HEK293 (cell line): ENCODE results near the gene USP7.

Source experiments
- CTCF ChIA-PET: fragments of 350-600 bp; formaldehyde crosslinking; extraction: SDS; loops from one replicate; lab custom pipeline; 2021; ENCODE audit warnings: antibody characterized with exemption; lab: Yijun Ruan, JAX
- POLR2A ChIA-PET: fragments of 300-600 bp; formaldehyde crosslinking; extraction: SDS; loops from one replicate; lab custom pipeline; 2020; ENCODE audit warnings: antibody characterized with exemption, inconsistent platforms; lab: Yijun Ruan, JAX
- H3K27ac ChIP-seq: fragments of 200-500 bp; sonication (Bioruptor generic); 2 replicates; pipeline ENCODE4 v1.5.1; 2014; ENCODE audit warnings: low read depth, low read length, control low read depth, inconsistent platforms; ENCODE audit errors: extremely low read depth
- H3K36me3 ChIP-seq, 2 experiments: fragments of 200-500 bp in 1 of 2; sonication (Bioruptor generic) in 1 of 2; 1 replicate in 1 of 2; 2 replicates in 1 of 2; pipeline ENCODE4 v1.5.1; 2014 to 2017; ENCODE audit warnings: inconsistent platforms in 2 of 2, low read length in 2 of 2; ENCODE audit not compliant: control insufficient read depth in 2 of 2, insufficient read depth in 1 of 2
- H3K4me1 ChIP-seq: fragments of 200-500 bp; sonication (Bioruptor generic); 2 replicates; pipeline ENCODE4 v1.5.1; 2014; ENCODE audit warnings: mild to moderate bottlenecking, low read length, inconsistent platforms; ENCODE audit not compliant: control insufficient read depth, insufficient read depth
- H3K4me3 ChIP-seq: 2 replicates; pipeline ENCODE4 v1.5.1; 2011; ENCODE audit warnings: low read depth, mild to moderate bottlenecking, control low read depth, low read length, moderate library complexity
- H3K9me3 ChIP-seq: fragments of 200-500 bp; sonication (Bioruptor generic); 2 replicates; pipeline ENCODE4 v1.5.1; 2014; ENCODE audit warnings: low read depth, low read length, inconsistent platforms; ENCODE audit not compliant: control insufficient read depth, insufficient read depth
- KLF1 ChIP-seq: fragments of 450-650 bp; formaldehyde crosslinking; IDR thresholded peaks from 2 replicates; pipeline ENCODE4 v1.5.1; 2016; ENCODE audit warnings: missing biosample characterization, missing genetic modification characterization
- KLF10 ChIP-seq: fragments of 450-650 bp; IDR thresholded peaks from 2 replicates; pipeline ENCODE4 v1.5.1; 2018; ENCODE audit warnings: missing biosample characterization, mild to moderate bottlenecking, missing genetic modification characterization
- KLF9 ChIP-seq: fragments of 450-650 bp; formaldehyde crosslinking; IDR thresholded peaks from 2 replicates; pipeline ENCODE4 v1.5.1; 2016; ENCODE audit warnings: missing biosample characterization, missing genetic modification characterization, low read depth
- REPIN1 ChIP-seq: fragments of 450-650 bp; formaldehyde crosslinking; IDR thresholded peaks from 2 replicates; pipeline ENCODE4 v1.5.1; 2017; ENCODE audit warnings: missing biosample characterization, missing genetic modification characterization, low read depth
- SP2 ChIP-seq: fragments of 450-650 bp; formaldehyde crosslinking; IDR thresholded peaks from 2 replicates; pipeline ENCODE4 v1.5.1; 2016; ENCODE audit warnings: missing biosample characterization, missing genetic modification characterization
- YY1 ChIP-seq: fragments of 450-650 bp; formaldehyde crosslinking; IDR thresholded peaks from 2 replicates; pipeline ENCODE4 v1.5.1; 2018; ENCODE audit warnings: missing biosample characterization, missing genetic modification characterization
- ZBTB20 ChIP-seq: fragments of 450-650 bp; formaldehyde crosslinking; IDR thresholded peaks from 2 replicates; pipeline ENCODE4 v1.5.1; 2016; ENCODE audit warnings: missing biosample characterization, missing genetic modification characterization
- ZBTB8A ChIP-seq: fragments of 450-650 bp; formaldehyde crosslinking; IDR thresholded peaks from 2 replicates; pipeline ENCODE4 v1.5.1; 2016; ENCODE audit warnings: missing biosample characterization, missing genetic modification characterization
- ZFP37 ChIP-seq: fragments of 450-650 bp; formaldehyde crosslinking; IDR thresholded peaks from 2 replicates; pipeline ENCODE4 v1.5.1; 2016; ENCODE audit warnings: missing biosample characterization, missing genetic modification characterization
- ZNF112 ChIP-seq: fragments of 450-650 bp; formaldehyde crosslinking; IDR thresholded peaks from 2 replicates; pipeline ENCODE4 v1.5.0; 2017; ENCODE audit warnings: missing biosample characterization, missing genetic modification characterization
- ZNF132 ChIP-seq: fragments of 450-650 bp; formaldehyde crosslinking; IDR thresholded peaks from 2 replicates; pipeline ENCODE4 v1.5.1; 2017; ENCODE audit warnings: missing biosample characterization, missing genetic modification characterization, borderline replicate concordance
- ZNF223 ChIP-seq: fragments of 450-650 bp; formaldehyde crosslinking; IDR thresholded peaks from 2 replicates; pipeline ENCODE4 v1.5.1; 2016; ENCODE audit warnings: missing biosample characterization, missing genetic modification characterization
- ZNF239 ChIP-seq: fragments of 450-650 bp; formaldehyde crosslinking; IDR thresholded peaks from 2 replicates; pipeline ENCODE4 v1.5.1; 2016; ENCODE audit warnings: missing biosample characterization, missing genetic modification characterization
- ZNF266 ChIP-seq: fragments of 450-650 bp; formaldehyde crosslinking; IDR thresholded peaks from 2 replicates; pipeline ENCODE4 v1.5.1; 2016; ENCODE audit warnings: missing biosample characterization, missing genetic modification characterization, low read depth
- ZNF341 ChIP-seq: fragments of 450-650 bp; formaldehyde crosslinking; IDR thresholded peaks from 2 replicates; pipeline ENCODE4; 2016; ENCODE audit warnings: low read depth, missing biosample characterization, missing genetic modification characterization
- ZNF37A ChIP-seq: fragments of 450-650 bp; IDR thresholded peaks from 2 replicates; pipeline ENCODE4 v1.5.1; 2018; ENCODE audit warnings: missing biosample characterization, missing genetic modification characterization
- ZNF433 ChIP-seq: fragments of 450-650 bp; formaldehyde crosslinking; IDR thresholded peaks from 2 replicates; pipeline ENCODE4 v1.5.1; 2016; ENCODE audit warnings: missing biosample characterization, missing genetic modification characterization, low read depth
- ZNF623 ChIP-seq: fragments of 450-650 bp; formaldehyde crosslinking; IDR thresholded peaks from 2 replicates; pipeline ENCODE4 v1.5.1; 2016; ENCODE audit warnings: missing biosample characterization, missing genetic modification characterization
- ZNF629 ChIP-seq: fragments of 450-650 bp; formaldehyde crosslinking; IDR thresholded peaks from 2 replicates; pipeline ENCODE4 v1.5.1; 2017; ENCODE audit warnings: missing biosample characterization, missing genetic modification characterization
- ZNF777 ChIP-seq: fragments of 450-650 bp; formaldehyde crosslinking; IDR thresholded peaks from 2 replicates; pipeline ENCODE4 v1.5.1; 2017; ENCODE audit warnings: missing biosample characterization, missing genetic modification characterization, borderline replicate concordance
- TF ChIP-seq, protein P1 (sequence below): fragments of 450-650 bp; formaldehyde crosslinking; IDR thresholded peaks from 2 replicates; pipeline ENCODE4 v1.5.1; 2017; ENCODE audit warnings: missing biosample characterization, missing genetic modification characterization
- TF ChIP-seq, protein P2 (sequence below): fragments of 450-650 bp; formaldehyde crosslinking; IDR thresholded peaks from 2 replicates; pipeline ENCODE4 v1.5.1; 2016; ENCODE audit warnings: missing biosample characterization, missing genetic modification characterization
- TF ChIP-seq, protein P3 (sequence below): fragments of 450-650 bp; formaldehyde crosslinking; IDR thresholded peaks from 2 replicates; pipeline ENCODE4 v1.5.1; 2016; ENCODE audit warnings: missing biosample characterization, missing genetic modification characterization
- TF ChIP-seq, protein P4 (sequence below): fragments of 450-650 bp; formaldehyde crosslinking; IDR thresholded peaks from 2 replicates; pipeline ENCODE4 v1.5.1; 2016; ENCODE audit warnings: missing biosample characterization, missing genetic modification characterization

USP7 gene

DNA sequence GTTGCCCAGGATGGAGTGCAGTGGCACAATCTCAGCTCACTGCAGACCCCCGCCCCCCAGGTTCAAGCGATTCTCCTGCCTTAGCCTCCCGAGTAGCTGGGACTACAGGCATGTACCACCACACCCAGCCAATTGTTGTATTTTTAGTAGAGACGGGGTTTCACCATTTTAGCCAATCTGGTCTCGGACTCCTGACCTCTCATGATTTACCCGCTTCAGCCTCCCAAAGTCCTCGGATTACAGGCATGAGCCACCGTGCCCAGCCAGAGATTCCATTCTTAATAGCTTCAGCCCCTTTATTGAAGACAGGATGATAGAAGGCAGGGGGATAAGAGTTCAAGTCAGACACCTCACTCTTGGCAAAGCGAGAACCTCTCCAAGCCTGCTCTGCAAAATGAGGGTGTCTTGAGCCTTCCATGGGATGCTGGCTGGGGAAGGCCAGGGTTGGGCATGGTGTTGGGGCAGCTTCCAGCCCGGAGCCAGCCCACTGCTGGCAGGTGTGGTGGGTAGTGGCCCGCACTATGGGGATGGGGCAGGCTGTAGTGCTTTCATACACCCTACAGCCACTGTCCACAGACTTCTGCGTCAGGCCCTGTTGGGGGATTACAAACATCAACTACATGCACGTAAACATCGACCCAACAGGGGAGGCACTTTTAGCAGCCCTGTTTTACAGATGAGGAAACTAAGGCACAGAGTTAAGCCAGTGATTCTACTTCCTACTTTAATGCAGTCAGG, 98.4 kb downstream of the USP7 start (continued):
- TF ChIP-seq, protein P1, sequence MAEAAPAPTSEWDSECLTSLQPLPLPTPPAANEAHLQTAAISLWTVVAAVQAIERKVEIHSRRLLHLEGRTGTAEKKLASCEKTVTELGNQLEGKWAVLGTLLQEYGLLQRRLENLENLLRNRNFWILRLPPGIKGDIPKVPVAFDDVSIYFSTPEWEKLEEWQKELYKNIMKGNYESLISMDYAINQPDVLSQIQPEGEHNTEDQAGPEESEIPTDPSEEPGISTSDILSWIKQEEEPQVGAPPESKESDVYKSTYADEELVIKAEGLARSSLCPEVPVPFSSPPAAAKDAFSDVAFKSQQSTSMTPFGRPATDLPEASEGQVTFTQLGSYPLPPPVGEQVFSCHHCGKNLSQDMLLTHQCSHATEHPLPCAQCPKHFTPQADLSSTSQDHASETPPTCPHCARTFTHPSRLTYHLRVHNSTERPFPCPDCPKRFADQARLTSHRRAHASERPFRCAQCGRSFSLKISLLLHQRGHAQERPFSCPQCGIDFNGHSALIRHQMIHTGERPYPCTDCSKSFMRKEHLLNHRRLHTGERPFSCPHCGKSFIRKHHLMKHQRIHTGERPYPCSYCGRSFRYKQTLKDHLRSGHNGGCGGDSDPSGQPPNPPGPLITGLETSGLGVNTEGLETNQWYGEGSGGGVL (tag by site-specific recombination): no peak
- TF ChIP-seq, all 188 proteins: peak for 0

DNA sequence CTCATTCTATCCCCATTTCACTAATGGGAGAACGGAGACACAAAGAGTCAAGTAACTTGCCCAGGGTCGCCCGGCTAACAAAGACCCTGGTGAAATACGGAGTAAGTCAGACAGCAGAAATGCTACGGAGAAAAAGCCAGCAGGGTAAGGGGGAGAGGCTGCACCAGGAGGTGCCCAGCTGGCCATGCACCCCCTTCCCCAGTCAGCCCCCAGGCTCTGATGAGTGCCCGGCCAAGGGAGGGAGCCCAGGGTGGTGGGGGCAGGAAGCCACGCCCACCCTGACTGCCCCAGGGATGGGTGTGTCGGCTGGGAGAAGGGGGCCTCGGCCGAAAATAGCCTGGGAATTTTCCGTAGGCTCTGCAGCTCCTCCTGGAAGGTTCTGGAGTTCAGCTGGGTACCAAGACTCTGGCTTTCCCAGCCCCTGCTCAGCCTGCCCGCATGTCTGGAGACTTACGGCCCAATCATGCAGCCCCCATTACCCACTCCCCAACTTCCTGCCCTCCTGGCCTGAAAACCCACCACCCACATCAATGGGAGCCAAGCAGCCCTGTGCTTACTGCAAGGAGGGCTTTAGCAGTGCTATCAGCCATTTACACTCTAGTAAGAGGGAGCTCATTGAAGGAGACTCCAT, 99.1 kb downstream of the USP7 start:
- Histone ChIP-seq H3K4me3 (no peak overlapping the region), H3K36me3 (peaks cover 0 to 19% of the 10 kb centered on the region in 2 experiments; a peak in 2 of 3 replicates)
- POLR2A ChIA-PET: interaction anchor here (1.6 kb wide), 1 partner anchor 13 kb away, joined by 3 read pairs; no protein-coding TSS in a partner anchor
- peak; percentile 22; the same call in 1 of the 2 replicates for TF ChIP-seq ZBTB8A (tag by site-specific recombination)
- TF ChIP-seq ZNF266: no peak
- no peak for TF ChIP-seq ZNF777 (tag by site-specific recombination)
- TF ChIP-seq ZNF223 (tag by site-specific recombination): no peak
- TF ChIP-seq, protein P2, sequence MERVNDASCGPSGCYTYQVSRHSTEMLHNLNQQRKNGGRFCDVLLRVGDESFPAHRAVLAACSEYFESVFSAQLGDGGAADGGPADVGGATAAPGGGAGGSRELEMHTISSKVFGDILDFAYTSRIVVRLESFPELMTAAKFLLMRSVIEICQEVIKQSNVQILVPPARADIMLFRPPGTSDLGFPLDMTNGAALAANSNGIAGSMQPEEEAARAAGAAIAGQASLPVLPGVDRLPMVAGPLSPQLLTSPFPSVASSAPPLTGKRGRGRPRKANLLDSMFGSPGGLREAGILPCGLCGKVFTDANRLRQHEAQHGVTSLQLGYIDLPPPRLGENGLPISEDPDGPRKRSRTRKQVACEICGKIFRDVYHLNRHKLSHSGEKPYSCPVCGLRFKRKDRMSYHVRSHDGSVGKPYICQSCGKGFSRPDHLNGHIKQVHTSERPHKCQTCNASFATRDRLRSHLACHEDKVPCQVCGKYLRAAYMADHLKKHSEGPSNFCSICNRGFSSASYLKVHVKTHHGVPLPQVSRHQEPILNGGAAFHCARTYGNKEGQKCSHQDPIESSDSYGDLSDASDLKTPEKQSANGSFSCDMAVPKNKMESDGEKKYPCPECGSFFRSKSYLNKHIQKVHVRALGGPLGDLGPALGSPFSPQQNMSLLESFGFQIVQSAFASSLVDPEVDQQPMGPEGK: peak; percentile 34; the same call in 1 of the 2 replicates
- no peak for TF ChIP-seq ZNF132
- TF ChIP-seq, protein P3, sequence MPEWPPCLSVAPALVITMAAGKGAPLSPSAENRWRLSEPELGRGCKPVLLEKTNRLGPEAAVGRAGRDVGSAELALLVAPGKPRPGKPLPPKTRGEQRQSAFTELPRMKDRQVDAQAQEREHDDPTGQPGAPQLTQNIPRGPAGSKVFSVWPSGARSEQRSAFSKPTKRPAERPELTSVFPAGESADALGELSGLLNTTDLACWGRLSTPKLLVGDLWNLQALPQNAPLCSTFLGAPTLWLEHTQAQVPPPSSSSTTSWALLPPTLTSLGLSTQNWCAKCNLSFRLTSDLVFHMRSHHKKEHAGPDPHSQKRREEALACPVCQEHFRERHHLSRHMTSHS (tag by site-specific recombination): no peak
- TF ChIP-seq ZNF37A: no peak
- TF ChIP-seq KLF10 (tag by site-specific recombination): peak; percentile 45; the same call in 1 of the 2 replicates
- peak; percentile 95 for TF ChIP-seq KLF1 (tag by site-specific recombination)
- peak; percentile 93 for TF ChIP-seq KLF9 (tag by site-specific recombination)
- TF ChIP-seq YY1 (tag by site-specific recombination): no peak
- TF ChIP-seq, all 188 proteins: peak for 5
- Histone ChIP-seq H3K4me1 (peaks cover 10% of the 10 kb centered on the region), H3K27ac (no peak overlapping the region), H3K9me3 (no peaks in the 10 kb centered on the region)
- CTCF ChIA-PET: interaction anchor here (4.2 kb wide), 1 partner anchor 15 kb away, joined by 28 read pairs; no protein-coding TSS in a partner anchor

DNA sequence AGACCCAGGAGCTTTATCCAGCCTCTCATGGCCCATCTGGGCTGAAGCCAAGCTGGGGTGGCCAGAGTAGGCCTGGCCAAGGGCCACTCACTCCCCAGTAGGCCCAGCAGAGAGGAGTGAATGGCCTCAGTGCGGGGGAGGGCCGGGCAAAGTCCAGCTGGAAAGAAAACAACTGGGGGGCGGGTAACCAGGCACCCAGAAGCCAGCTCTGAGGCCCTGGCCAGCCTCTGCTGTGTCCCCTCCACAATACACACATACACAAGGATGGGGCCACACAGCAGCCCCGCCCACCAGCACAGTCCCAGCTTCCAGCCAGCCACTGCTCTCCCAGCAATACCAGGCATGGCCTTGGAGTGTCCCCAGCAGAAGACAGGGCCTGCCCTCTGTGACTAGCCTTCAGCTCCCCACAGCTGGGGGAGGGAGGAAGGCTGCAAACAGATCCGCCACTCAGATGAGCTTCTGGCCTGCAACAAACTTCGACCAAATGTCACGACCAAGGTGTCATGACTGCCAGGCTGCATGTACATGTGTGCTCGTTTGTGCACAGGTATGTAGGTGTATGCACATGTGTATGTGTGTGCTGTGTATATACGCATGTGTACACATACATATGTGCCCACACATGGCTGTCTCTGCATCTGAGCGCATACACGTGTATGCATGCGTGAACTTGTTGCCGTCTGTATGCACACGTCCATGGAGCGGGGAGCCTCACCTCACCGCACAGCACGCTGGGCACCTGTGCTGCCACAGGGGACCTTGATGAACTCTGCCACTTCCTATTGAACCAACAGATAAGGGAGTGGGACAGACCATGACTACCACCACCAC, 99.9 kb downstream of the USP7 start:
- Histone ChIP-seq H3K9me3 (no peaks in the 10 kb centered on the region), H3K4me1 (peaks cover 8% of the 10 kb centered on the region), H3K27ac (no peak overlapping the region), H3K4me3 (no peak overlapping the region), H3K36me3 (peaks cover 0 to 26% of the 10 kb centered on the region in 2 experiments; a peak in 2 of 3 replicates)
- CTCF ChIA-PET: interaction anchor here (0.9 to 4.2 kb wide), 2 partner anchors 9 to 16 kb away, joined by 5 to 28 read pairs; no protein-coding TSS in a partner anchor
- POLR2A ChIA-PET: interaction anchor here (1.0 to 1.6 kb wide), 2 partner anchors 10 to 12 kb away, joined by 3 read pairs; no protein-coding TSS in a partner anchor
- TF ChIP-seq REPIN1 (tag by site-specific recombination): no peak
- peak; percentile 59 for TF ChIP-seq SP2 (tag by site-specific recombination)
- no peak for TF ChIP-seq ZNF629
- TF ChIP-seq ZFP37 (tag by site-specific recombination): no peak
- TF ChIP-seq, protein P4, sequence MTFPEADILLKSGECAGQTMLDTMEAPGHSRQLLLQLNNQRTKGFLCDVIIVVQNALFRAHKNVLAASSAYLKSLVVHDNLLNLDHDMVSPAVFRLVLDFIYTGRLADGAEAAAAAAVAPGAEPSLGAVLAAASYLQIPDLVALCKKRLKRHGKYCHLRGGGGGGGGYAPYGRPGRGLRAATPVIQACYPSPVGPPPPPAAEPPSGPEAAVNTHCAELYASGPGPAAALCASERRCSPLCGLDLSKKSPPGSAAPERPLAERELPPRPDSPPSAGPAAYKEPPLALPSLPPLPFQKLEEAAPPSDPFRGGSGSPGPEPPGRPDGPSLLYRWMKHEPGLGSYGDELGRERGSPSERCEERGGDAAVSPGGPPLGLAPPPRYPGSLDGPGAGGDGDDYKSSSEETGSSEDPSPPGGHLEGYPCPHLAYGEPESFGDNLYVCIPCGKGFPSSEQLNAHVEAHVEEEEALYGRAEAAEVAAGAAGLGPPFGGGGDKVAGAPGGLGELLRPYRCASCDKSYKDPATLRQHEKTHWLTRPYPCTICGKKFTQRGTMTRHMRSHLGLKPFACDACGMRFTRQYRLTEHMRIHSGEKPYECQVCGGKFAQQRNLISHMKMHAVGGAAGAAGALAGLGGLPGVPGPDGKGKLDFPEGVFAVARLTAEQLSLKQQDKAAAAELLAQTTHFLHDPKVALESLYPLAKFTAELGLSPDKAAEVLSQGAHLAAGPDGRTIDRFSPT: 0 out of 2 replicates have a peak, but pooled peaks have one; percentile 25
- no peak for TF ChIP-seq ZNF112 (tag by site-specific recombination)
- TF ChIP-seq ZBTB20: 0 out of 2 replicates have a peak, but pooled peaks have one; percentile 11
- TF ChIP-seq ZNF623 (tag by site-specific recombination): no peak
- TF ChIP-seq KLF1 (tag by site-specific recombination): peak; percentile 21; the same call in 1 of the 2 replicates
- TF ChIP-seq ZNF433 (tag by site-specific recombination): no peak
- no peak for TF ChIP-seq ZNF239 (tag by site-specific recombination)
- 0 out of 2 replicates have a peak, but pooled peaks have one; percentile 20 for TF ChIP-seq ZNF341 (tag by site-specific recombination)
